Colon (tissue), 2 donors: ENCODE measurements around the gene CTDNEP1.

Experiments used
- FAIRE-seq: peaks from 2 replicates; lab custom pipeline; 2012; peaks lifted over from hg19 to GRCh38; lab: Jason Lieb, UNC
- donor health status: control.
- donor health status: control.

Gene CTDNEP1

DNA sequence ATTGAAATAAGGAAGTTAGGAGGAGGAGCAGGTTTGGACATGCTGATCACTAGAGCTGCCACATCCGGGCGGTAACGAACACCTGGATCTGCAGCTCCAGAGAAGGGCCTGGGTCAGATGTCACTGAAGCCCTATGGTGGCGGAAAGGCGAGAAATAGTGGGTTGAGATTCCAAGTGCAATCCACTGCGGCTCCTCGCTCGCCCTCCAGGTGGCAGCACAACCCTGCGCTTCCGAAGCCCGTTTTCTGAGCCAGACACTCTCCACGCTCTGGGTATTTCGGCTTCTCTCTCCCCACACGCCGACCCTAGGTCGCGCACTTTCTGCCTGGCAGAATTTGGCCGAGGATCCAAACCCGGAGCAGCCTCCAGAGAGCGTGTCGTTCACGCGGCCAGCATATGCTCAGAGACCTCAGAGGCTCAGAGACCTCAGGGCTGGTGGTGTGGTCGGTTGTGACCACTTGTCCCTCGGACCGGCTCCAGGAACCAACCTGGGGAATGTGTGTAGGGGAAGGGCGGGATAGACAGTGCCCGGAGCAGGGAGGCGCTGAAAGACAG is 29.1 kb upstream of the CTDNEP1 start:
- FAIRE-seq, result no peak

GRCh38 chr17:7279448-7279847 is 27.9 kb upstream of the CTDNEP1 start:
- no peak for FAIRE-seq

DNA sequence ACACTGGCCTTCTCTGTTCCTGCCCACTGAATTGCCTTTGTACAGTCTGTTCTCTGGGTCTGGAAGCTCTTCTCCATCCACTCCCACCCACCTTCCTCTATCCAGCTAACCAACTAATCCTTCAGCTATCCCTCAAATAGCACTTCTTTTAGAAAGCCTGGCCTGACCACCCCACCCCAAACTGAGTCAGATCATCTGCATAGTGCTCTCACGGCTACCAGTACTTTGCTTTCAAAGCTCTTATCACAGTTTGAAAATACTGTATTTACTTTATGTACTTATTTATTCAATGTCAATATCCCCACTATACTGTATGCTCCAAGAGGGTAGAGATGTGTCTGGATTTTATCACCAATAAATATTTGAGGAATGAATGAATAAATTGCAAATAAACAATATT is 15.2 kb upstream of the CTDNEP1 start:
- FAIRE-seq, result no peak

DNA sequence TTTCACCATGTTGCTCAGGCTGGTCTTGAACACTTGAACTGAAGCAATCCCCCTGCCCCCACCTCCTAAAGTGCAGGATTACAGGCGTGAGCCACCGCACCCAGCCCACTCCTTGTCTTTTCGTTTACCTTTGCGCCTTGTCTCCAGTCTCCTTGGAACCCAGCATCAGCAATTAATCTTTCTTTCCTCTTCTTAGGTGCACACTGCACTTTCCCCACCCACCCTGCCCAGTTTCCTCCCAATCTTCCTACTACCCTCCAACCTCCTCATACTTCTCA is 12.2 kb upstream of the CTDNEP1 start:
- FAIRE-seq, result no peak

- no peak for FAIRE-seq
These were observed 11.6 kb upstream of the CTDNEP1 start for GRCh38 chr17:7262935-7263800.

- no peak for FAIRE-seq
These were observed 10.8 kb upstream of the CTDNEP1 start, which contains the start of gene CLDN7 for GRCh38 chr17:7262192-7262934. TSS of gene CLDN7 (minus strand) at chr17:7262478. CDS start at chr17:7262043, 435 bp downstream.

GRCh38 chr17:7261379-7262191 is 10.1 kb upstream of the CTDNEP1 start:
- no peak for FAIRE-seq

DNA sequence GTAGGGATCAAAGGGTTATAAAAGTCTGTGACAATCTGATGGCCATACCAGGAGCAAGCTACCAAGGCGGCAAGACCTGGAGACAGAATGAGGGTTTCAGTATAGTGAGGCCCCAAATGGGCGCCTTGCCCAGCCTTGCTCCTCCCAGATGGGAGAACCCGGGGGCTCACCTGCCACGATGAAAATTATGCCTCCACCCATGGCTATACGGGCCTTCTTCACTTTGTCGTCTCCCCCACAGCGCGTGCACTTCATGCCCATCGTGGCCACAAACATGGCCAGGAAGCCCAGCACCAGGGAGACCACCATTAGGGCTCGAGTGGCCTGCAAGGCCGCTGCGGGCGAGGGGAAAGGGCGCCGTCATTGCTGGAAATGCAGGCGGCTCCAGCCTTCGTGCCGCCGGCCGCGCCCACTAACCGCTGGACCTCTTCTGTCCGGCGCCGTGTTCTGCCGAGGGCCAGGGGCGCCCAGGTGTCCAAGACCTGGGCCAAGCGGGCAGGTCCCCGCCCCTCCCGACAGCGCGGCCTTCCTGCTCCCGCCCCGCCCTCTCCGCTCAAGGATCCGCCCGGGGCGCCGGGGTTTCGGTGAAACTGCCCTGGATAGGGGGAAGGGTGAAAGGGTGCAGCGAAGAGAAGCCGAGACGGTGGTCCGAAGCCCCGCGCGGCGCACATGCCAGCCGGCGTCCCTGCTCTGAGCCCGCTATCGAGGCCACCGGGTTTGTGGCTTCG is 9.3 kb upstream of the CTDNEP1 start:
- FAIRE-seq, result no peak

- no peak for FAIRE-seq
These were observed 8.6 kb upstream of the CTDNEP1 start for GRCh38 chr17:7260151-7260550.

DNA sequence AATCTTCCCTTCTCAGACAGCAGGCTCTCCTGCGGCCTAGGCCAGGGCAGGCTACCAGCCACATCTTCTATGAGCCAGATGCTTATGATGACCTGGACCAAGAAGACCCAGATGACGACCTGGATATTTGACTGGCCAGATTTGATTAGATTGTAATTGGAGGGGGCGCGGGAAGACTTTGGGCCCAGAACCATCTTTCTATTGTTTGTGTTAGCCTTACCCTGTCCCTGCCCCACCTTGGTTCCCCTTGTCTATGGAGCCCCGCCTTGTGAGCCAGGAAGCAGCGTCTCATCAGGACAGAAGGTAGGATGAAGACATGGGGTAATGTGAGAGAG is 8.0 kb upstream of the CTDNEP1 start:
- FAIRE-seq, result no peak

DNA sequence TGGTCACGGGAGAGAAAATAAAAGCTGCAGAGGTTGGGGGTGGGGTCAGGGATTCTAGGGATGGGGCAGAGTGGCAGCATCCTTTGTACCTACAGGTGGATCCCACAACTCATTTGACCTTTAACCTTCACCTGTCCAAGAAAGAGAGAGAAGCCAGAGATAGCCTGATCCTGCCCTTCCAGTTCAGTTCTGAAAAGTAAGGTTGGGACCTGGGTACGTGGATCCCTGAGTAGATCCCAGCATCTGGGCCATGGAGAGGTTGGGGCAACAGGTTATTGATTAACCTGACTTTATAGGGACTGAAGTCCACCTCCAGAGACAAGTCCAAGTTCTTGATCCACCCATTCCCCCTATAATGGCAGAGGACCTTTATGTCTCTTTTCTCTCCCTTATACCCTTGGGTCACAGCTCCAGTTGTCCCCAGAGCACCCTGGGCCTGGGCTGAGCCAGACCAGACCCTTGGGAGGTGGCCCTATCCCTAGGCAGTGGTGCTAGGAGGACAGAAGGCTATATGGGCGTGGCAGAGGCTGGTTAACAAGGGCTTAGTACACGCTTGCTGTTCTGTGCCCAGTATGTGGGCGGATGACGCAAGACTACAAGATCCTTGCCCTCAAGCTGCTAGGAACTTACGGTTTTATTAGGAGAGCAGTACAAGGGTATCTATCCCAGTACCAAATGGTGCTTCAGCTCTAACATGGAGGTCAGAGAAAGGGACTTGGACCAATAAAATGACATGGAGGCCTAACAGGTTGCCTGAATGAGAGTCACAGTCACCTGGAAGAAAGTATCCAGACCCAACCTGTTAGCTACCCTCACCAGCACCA is 7.4 kb upstream of the CTDNEP1 start:
- FAIRE-seq, result no peak

DNA sequence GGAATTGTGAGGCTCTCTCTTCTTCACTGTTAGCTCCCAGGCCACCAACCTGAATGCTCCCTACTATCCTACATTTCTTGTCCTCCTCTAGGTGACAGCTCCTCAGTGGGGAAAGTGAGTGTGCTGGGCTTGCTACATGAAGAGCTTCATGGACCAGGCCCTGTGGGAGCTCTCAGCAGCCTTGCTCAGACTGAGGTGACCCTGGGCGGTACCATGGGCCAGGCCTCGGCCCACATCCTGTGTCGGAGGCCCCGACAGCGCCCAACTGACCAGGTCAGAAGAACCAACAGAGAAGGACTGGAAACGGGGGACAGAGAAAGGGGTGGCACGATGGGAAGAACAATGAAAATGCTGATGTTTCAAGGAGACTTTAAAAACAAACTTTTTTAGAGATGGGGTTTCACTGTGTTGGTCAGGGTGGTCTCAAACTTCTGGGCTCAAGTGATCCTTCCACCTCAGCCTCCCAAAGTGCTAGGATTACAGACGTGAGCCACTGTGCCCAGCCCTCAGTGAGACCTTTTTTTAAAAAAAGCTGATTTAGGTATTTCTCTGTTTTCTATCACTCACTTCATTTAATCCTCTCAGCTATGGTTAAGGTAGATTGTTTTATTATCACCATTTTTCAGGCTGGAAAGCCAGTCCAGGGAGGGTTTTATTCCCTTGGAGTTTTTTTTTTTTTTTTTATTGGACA is 5.4 kb upstream of the CTDNEP1 start:
- no peak for FAIRE-seq

DNA sequence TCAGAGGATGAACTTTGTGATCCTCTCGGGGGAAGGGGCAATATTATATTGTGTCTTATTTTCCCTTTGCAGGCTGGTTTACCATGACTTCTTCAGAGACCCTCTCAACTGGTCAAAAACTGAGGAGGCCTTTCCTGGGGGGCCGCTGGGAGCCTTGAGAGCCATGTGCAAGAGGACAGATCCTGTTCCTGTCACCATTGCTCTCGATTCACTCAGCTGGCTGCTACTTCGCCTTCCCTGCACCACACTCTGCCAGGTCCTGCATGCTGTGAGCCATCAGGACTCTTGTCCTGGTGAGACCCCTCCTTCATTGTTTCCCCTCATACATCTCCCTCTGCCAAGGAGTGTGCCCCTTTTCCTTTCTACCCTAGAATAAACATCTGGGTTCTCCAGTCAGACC is 3.0 kb upstream of the CTDNEP1 start:
- FAIRE-seq, result no peak

DNA sequence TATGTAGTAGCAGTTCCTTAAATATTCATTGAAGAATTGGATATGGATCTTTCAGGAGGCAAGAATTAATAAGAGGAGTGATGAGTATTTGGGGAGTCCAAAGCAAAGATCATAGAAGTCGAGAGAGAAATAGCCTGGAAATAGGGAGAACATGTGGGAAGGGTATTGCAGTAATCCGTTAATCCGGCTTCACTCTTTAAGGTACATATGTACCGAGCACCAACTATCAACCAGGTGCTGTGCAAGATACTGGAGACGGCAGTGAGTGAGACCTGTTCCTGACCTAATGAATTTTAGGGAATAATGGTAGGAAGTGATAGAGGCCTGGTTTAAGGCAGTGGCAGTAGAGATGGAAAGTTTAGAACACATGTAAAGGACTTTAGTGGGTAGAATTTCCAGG is 1.5 kb upstream of the CTDNEP1 start:
- FAIRE-seq, result no peak

DNA sequence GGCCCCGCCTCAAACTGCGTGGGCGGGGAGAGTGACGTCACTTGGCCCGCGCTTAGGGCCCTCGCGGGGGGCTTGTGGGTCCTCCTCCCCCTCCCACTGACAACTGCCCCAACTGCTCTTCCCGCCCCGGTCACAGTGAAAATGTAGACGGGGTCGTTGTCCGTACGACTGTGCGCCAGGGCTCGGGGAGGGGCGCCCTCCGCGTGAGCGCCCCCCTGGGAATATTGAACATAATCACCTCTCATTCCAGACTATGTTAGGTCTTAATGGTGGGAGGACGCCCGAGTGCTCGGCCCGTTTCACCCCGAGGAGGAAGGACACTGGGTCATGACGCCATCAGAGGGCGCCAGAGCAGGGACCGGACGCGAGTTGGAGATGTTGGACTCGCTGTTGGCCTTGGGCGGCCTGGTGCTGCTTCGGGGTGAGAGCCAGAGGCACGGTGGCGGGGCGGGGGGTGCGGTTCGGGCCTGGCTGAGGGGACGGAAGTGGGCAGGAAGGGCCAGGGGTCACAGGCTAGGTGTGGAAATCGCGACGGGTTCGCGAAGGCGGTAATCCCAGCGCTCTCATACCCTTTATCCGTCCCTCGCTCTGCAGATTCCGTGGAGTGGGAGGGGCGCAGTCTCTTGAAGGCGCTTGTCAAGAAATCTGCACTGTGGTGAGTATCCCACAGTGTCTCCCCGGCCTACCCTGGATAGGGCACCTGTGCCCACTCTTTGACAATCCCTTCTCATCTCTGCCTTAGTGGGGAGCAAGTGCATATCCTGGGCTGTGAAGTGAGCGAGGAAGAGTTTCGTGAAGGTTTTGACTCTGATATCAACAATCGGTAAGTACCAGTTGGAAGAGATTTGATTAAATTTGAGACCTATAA is 876 bp upstream of the CTDNEP1 start, which contains the start of gene ELP5:
TSS of gene ELP5 (plus strand) at position 40 of the 868 bp plus-strand sequence. CDS start at position 376, 336 bp downstream.
- FAIRE-seq, result no peak

GRCh38 chr17:7250695-7251627 is 573 bp downstream of the CTDNEP1 start:
- no peak for FAIRE-seq

GRCh38 chr17:7249830-7250229 is 1.7 kb downstream of the CTDNEP1 start:
- no peak for FAIRE-seq

- FAIRE-seq, result no peak
These were observed 2.3 kb downstream of the CTDNEP1 start for GRCh38 chr17:7249214-7249613.
